ENCODE data around the gene GPANK1.

The GPANK1 gene

GRCh38 chr6:31620586-31621319, 44.0 kb downstream of the GPANK1 start, which contains the start of gene PRRC2A:
TSS of gene PRRC2A (plus strand) at chr6:31620715. CDS start at chr6:31622790, 2,075 bp downstream.
- FAIRE-seq = no peak
- peak; percentile 42 for DNase-seq (ENCODE audit: low spot score)

DNA sequence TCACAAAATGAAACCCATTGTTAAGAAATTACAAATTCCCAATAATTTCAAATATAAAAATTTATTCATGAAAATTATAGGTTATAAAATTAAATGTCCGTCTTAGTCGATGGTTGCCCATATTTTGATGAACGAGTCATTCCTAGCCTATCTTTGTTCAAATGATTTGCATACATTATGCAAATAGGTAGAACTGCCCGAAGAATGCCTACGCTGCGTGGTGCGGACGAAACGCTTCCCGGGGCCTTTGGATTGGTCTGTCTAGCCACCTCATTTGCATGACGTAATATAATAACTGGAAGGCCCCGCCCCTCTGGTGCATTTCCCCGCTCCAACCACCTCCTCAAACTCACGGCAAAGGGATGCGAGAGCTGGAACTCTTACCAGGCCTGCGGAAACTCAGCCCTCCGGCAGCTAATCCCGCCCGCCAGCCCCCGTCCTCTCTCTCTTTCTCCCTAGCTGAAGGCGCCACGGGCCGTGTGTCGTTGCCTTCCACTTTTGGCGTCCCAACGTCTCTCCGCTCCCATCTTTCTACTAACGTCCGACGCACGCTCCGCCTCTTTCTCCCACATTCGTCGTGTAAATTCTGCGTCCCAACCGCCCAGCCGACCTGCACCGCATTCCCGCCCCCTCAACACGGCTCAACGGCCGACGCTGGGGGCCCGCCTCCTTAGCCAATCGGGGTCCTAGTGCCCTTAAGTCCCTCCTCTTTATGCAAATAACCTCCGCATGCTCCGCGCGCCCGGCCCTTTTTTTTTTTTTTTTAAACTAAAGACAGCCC, 44.8 kb downstream of the GPANK1 start:
- FAIRE-seq (peak; percentile 89), DNase-seq (ENCODE audit: low spot score) (peak; percentile 97)

DNA sequence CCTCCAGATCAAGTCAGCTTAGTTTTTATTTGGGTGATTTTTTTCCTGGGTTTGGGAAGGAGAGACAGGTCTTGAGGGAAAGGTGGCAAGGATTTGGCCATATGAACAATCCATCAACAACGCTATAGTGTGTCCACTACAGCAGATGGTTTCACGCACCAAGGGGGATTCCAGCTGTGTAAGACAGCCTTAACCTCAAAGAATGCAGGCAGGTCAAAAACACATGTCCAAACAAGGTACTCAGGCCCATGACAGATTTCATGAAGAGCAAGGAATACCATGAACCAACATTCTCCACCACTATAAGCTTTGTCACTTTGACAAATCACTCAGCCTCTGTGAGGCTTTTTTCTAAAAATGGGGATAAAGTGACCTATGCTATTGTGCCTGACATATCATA, 47.8 kb downstream of the GPANK1 start:
- FAIRE-seq = no peak

DNA sequence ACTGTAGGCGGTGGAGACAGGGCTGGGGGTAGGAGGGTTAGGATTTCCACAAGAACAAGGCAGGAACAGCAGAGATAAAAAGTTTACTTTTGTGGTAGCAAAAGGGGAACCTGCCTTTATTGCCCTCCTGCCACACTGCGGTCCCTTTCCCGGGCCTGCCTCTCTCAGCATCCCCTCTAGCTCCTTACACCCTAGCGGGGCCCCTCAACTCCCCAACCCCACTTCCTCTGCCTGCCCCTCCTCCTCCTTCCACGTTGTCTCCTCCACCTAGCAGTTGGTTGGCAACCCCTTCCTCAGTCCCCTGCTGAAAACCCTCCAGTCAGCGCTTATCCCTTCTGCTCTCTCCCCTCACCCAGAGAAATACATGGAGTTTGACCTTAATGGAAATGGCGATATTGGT, 49.0 kb downstream of the GPANK1 start:
- DNase-seq (ENCODE audit: low spot score) (no peak), FAIRE-seq (no peak)

More for the DNA sequence above, 47.8 kb downstream of the GPANK1 start:
- no peak for DNase-seq (ENCODE audit: low spot score)

DNA sequence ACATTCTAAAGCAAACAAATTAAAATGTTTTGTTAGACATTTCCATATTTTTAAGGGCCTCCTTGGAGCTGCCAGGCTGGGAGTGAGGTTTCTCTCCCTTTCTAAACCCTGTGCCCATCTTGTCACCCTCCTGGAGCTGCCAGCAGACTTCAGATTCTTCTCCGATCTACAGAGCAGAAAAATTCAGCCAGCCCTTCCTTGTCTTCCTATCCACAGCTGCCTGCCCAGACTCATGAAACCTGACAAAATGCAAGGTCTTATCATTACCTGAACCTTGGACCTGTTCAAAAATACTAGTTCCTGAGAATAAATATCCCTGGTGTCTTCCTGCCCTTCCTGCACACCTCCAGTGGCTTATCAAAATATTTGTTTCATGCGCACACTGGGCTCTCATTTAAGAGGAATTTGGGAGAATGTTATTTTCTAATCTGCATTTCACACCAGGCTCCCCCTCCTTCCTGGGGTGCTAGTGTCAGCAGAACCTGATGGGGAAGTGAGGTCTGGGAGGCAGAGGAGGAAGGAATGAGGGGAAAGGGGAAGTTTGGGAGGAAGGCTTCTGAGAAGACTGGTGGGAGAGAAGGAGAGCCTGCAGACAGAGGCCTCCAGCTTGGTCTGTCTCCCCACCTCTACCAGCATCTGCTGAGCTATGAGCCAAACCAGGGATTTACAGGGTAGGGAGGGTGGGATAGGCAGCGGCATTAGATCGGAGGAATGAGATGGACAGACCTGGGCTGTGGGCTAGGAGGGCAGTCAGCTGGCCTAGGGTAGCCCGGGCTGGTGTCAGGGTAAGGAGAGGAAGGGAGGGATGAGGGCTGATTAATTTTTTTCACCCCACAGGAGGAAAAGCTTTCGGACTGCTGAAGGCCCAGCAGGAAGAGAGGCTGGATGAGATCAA, 49.9 kb downstream of the GPANK1 start, which contains the start of gene AIF1:
Gene AIF1 (plus strand): TSS at position 551 of the 895 bp plus-strand sequence. CDS start 96 bp downstream, at position 647.
- no peak for DNase-seq (ENCODE audit: low spot score)
- FAIRE-seq = no peak

DNA sequence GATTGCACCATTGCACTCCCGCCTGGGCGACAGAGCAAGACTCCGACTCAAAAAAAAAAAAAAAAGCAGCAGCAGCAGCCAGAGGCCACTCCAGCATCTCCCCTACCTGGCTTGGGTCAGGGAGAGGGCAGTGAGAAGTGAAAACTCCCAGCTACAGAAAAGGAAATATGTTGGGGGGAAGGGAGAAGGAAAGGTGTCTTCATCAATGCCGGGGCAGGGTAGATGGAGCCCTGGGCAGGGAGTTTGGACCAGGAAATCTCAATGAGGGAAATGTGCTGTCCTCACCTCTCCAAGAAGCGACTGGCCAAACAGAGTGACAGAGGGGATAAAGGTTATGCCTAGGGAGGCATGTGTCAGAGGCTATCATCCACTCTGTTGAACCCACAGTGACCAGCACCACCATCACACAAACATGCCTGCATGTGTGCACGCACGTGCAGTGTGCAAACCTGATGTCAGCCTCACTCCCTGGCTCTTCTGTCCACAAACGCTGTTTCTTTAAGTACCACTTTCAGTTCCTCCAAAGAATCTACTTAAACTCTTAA, 50.6 kb downstream of the GPANK1 start:
- FAIRE-seq (no peak), DNase-seq (ENCODE audit: low spot score) (no peak)
